ENCODE data around the gene BEST4.

DNA sequence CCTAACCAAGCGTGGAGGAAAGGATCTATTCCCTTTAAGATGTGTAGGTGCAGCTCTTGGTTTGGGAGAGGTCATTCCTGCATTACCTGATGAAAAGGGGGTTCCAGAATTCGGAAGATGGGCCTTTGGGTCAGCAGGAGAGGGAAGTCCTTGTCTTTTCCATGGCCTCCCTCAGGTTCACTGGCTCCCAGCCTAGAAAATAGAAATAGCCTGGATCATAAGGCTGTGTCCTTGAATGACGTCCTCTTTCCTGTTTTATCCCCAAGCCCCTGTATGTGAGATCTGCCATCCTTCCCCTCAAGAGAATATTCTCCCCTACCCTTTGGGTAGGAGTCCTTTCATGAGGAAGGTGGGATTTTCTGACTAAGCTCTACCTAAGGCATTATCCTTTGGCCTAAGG is 27.1 kb downstream of the BEST4 start:
- TF ChIP-seq, protein P1, sequence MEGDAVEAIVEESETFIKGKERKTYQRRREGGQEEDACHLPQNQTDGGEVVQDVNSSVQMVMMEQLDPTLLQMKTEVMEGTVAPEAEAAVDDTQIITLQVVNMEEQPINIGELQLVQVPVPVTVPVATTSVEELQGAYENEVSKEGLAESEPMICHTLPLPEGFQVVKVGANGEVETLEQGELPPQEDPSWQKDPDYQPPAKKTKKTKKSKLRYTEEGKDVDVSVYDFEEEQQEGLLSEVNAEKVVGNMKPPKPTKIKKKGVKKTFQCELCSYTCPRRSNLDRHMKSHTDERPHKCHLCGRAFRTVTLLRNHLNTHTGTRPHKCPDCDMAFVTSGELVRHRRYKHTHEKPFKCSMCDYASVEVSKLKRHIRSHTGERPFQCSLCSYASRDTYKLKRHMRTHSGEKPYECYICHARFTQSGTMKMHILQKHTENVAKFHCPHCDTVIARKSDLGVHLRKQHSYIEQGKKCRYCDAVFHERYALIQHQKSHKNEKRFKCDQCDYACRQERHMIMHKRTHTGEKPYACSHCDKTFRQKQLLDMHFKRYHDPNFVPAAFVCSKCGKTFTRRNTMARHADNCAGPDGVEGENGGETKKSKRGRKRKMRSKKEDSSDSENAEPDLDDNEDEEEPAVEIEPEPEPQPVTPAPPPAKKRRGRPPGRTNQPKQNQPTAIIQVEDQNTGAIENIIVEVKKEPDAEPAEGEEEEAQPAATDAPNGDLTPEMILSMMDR (optimal IDR thresholded peaks at IDR 0.05 in 1 of 3, IDR thresholded peaks at IDR 0.05 in 1 of 3, conservative IDR thresholded peaks at IDR 0.05 in 1 of 3; ENCODE audit: extremely low read depth in 1 of 3, insufficient read depth in 2 of 3, low read length in 3 of 3): no peak
- no peak for TF ChIP-seq EZH2 (IDR thresholded peaks at IDR 0.05; ENCODE audit: low read length)

Measured in keratinocyte (primary cell).